GM21717 (cell line): Measurements from ENCODE around the gene MVB12A.

ENCODE experiments used
- ATAC-seq: cut with Tn5 transposase; IDR thresholded peaks from one replicate; pipeline ENCODE4 v1.9.1; 2021; ENCODE audit warnings: mild to moderate bottlenecking, moderate library complexity; ENCODE audit not compliant: unreplicated experiment

MVB12A gene

GRCh38 chr19:17441241-17442021, 21.6 kb downstream of the MVB12A start:
- no peak for ATAC-seq

DNA sequence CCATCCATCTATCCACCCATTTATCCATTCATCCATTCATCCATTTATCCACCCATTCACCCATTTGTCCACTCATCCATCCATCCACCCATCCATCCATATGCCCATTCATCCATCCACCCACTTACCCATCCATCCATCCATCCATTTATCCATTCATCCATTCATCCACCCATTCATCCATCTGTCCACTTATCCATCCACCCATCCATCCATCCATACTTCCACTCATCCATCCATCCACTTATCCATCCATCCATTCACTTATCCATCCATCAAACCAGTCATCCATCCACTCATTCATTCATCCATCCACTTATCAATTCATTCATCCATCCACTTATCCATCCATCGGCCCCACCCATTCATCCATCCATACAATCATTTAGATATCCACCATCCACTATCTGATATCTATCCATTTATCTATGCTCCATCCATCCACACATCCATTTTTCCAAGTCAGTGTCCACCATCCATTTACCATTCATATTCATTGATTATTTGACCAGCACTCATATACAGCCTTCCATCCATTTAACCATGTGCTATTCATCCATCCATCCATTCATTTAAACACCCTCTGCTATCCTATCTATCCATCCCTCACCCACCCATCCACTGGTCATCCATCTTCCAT, 25.8 kb downstream of the MVB12A start:
- ATAC-seq, result no peak

GRCh38 chr19:17447704-17448130, 27.9 kb downstream of the MVB12A start:
- ATAC-seq, result no peak

DNA sequence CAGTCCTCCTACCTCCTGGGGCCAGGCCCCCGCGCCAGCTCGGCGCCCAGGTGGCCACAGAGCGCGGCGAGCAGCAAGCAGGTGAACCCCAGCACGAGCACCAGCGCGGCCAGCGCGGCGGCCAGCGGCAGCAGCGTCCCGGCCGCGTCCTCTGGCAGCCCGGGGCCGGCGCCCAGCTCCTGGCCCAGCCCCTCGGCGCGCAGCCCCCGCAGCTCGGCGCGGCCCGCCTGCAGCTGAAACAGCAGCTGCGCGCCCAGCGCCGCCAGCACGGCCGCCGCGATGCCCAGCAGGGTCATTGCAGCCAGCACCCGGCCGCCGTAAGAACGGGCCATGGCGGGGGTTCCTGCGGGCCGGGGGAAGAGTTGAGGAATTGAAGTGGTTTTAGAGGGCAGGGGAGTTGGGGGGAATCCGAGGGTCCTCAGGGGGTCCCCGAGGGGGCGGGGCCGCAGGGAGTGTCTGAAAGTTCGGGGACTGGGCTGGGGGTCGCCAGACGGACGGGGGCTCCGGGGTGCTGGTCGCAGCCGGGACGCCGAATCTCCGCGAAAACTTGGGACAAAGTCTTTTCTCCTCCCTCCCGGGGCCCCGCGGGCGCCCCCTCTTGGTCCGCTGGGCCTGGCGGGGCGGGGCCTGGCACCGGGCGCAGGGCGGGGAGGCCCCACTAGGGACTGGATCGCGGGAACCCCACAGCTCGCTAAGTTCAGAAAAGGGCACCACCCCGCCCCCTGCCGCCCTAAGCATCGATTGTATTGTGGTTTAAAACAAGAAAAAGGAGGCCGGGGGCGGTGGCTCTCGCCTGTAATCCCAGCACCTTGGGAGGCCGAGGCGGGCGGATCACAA, 28.5 kb downstream of the MVB12A start, which contains the start of gene TMEM221:
TMEM221 (minus strand) TSS at position 538 of the 837 bp plus-strand sequence; CDS start at position 332, 206 bp downstream.
- ATAC-seq, result no peak

- no peak for ATAC-seq
These were observed 30.6 kb downstream of the MVB12A start for GRCh38 chr19:17450264-17451075.

DNA sequence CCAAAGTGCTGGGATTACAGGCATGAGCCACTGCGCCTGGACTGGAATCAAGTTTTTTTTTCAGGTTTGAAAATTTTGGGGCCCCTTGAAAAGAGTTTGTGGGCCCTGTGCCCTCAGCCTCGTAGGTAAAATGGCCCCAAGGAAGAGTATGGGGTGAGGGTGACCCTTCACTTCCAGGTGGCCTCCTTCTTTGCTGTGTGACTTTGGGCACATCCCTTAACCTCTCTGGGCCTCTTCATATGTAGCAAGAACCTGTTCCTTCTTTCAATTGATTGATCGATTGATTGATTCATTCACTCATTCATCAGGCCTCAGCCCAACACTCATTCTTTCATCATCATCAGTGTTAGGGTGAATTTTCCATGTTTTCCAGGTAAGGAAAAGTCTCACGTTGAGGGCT, 32.0 kb downstream of the MVB12A start:
- no peak for ATAC-seq

DNA sequence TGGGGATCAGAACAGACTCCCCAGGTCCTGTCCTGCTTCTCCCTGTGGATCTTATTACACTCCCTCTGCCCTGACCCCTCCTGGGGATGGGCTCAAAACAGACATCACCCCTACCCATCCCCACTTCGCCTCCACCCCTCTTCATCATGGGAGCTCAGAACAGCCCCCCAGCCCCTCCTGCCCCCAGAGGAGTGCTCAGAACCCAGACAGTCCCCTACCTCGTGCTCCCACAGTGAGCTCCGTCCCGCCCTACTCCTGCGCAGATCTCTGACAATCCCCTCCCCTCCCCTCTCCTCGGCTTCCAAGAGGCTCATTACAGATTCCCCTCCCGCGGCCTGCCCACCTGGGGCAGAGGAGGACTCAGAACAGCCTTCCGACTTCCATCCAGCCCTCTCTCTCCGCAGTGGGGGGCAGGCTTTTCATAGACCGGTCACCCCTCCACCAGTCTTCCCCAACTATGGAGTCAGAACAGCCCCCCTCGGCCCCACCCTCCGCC, 34.8 kb downstream of the MVB12A start:
- no peak for ATAC-seq

DNA sequence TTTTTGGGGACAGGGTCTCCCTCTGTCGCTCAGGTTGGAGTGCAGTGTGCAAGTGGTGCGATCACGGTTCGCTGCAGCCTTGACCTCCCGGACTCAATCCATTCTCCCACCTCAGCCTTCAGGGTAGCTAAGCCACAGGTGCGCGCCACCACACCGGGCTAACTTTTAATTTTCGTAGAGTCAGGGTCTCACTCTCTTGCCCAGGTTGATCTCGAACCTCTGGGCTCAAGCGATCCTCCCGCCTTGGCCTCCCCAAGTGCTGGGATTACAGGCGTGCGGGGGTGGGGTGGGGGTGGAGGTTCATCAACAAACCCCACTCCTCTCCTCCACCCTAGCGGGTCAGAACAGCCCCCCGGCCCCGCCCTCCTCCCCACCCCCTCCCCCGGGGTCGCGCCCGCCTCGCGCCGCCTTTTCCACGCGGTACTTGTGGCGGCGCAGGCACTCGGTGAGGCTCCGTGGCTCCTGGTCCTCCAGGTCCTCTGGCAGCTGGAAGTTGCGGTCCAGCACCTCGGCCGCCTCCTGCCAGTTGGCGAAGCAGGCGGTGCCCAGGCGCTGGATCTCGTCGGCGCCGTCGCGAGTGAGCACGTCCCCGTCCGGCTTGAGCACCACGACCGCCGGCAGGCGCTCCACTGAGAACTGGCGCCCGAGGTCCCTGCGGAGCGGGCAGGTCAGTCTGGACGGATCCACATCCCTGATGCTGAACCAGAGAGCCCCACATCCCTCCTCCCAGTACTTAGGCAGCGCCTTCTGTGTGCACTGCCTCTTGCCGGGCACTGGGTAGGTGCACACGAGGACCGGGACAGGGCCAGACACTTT, 35.7 kb downstream of the MVB12A start:
- no peak for ATAC-seq

- ATAC-seq, result no peak
These were observed 36.3 kb downstream of the MVB12A start for GRCh38 chr19:17456127-17456526.

- ATAC-seq, result no peak
These were observed 37.8 kb downstream of the MVB12A start for GRCh38 chr19:17457616-17458015.

- ATAC-seq, result no peak
These were observed 39.1 kb downstream of the MVB12A start for GRCh38 chr19:17458970-17459369.

DNA sequence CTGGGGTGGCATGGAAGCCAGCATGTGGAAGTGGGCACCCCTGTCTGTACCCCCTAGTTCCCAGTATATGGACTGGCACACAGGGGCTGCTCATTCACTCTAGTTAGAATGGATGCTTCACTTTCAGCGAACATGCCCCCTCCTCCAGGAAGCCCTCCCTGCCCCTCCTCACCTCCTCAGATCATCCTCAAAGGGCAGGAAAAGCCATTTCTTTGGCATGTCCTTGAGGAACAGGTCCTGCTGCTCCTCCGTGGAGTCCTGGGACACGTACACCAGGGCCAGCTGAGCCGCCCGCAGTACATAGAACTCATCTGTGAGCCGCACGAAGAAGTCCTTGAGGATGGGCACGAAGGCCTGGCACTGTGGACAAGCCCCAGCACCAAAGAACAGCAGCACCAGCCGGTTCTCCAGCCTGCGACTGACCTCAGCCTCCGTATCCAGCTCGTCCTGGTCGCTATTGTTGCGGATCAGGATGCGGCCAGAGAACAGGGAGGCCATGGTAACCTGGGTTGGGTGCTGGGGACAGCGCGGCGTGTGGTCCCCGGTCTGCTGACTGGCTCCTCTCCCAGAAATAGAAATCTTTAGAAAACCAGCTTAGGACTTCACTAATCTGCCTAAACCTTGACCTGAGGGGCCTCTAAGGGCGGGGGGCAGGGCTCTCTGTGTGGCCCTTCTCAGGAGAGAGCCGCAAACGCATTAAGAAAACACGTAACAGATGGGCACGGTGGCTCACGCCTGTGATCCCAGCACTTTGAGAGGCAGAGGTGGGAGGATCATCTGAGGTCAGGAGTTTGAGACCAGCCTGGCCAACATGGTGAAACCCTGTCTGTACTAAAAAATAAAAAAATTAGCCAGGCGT, 40.8 kb downstream of the MVB12A start, which contains the start of gene NXNL1:
NXNL1 (minus strand) TSS at position 555 of the 859 bp plus-strand sequence; CDS start at position 498, 57 bp downstream.
- no peak for ATAC-seq

DNA sequence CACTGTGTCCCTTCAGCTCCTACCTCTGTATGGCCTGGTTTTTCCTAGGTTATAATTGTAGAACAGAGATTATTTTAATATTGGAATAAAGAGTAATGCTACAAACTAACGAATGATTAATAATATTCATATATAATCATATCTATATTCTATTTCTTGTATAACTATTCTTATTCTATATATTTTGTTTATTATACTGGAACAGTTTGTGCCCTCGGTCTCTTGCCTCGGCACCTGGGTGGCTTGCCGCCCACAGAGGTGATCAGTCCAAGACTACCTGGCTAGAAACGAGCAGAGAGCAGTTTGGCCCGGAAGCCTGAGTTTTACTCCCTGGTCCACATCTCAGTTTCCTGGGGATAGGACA, 46.6 kb downstream of the MVB12A start:
- ATAC-seq, result no peak

DNA sequence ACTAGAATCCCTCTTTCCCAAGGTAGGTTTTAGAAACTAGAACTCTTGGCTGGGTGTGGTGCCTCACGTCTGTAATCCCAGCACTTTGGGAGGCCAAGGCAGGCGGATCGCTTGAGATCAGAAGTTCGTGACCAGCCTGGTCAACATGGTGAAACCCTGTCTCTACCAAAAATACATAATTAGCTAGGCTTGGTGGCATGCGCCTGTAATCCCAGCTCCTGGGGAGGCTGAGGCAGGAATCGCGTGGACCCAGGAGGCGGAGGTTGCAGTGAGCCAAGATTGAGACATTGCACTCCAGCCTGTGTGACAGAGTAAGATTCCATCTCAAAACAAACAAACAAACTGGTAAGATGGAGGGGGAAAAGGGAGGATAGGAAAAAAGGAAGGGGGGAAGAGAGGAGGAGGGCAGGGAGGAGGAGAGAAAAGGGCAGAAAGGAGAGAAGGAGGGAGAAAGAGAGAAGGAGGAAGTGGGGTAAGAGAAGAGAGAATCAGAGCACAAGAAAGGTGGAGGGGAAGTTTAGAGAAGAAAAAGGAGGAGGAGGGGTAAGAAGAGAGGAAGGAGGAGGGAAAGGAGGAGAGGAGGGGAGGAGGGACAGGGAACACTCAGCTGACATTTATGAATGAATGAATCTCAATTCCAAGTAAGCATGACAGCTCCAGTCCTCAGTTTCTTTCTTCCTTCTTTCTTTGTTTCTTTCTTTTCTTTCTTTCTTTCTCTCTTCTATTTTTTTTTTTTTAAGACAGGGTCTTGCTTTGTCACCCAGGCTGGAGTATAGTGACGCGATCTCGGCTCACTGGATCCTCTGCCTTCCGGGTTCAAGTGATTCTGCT, 47.8 kb downstream of the MVB12A start:
- no peak for ATAC-seq

DNA sequence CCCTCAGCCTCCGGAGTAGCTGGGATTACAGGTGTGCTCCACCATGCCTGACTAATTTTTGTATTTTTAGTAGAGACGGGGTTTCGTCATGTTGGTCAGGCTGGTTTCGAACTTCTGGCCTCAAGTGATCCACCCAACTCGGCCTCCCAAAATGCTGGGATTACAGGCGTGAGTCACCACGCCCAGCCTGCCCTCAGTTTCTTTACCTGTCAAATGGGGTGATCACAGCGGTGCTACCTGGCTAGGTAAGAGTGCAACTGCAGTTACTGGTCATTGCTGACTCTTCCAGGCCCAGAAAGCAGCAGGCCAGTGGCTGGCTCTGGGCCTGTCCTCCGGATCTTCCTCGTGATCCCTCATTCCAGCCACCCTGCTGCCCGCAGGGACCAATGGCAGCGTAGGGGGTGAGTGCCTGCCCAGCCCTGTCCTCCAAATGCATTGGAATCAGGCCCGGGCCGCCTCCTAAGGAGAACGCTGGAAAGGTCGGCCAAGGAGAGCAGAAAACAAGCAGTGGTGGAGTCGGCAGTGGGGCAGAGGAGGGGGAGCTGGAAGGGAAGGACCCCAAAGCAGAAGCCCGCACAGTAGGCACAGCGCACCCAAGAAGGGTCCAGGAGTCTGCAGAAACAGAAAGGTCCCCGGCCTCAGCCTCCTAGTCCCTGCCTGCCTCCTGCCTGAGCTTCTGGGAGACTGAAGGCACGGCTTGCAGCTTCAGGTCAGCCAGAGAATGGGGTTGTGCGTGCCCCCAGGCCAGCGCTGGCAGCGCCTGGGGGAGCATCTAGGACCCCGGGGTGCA, 48.6 kb downstream of the MVB12A start:
- no peak for ATAC-seq

DNA sequence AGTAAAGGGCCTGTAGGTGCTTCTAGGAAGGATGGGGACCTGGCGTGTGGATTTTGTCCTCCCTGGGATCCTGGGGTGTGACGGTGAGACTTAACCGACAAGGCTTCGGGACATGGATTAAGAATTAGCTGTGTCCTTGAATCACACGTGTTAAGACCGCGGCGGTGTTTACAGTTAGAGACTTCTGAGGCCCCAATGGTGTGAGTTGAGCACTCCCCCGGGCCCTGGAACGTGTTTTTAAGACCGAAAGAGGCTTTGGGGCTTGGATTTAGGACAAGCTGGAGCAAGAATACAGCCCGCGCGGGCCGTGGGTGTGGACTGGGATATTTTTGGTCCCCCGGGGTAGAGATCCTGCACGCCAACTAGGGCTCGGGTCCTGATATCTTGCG, 49.2 kb downstream of the MVB12A start:
- ATAC-seq, result no peak

GRCh38 chr19:17469481-17470067, 49.7 kb downstream of the MVB12A start:
- peak; percentile 50 for ATAC-seq
